NCI-H69 (cell line): ENCODE results near the gene MSI2.

ENCODE experiments used
- DNase-seq: peaks from one replicate; lab custom pipeline; 2025; lab: John Stamatoyannopoulos, UW

Gene MSI2

DNA sequence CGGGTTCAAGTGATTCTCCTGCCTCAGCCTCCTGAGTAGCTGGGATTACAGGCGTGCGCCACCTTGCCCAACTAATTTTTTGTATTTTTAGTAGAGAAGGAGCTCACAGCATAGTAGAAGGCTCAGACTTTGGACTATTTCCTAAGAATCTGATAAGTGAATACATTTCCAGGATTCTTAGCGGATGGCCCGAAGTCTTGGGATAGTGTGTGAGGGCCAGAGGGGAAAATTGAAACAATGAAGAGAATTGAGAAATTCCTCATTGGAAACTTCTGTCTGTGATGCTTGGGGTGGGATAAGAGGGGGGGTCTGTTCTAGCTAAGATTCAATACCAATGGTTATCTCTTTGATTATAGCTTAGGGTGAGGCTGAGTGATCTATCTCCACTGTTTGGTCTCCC is 183.3 kb downstream of the MSI2 start:
- no peak for DNase-seq

GRCh38 chr17:57440522-57441269 is 184.4 kb downstream of the MSI2 start:
- DNase-seq = peak; percentile 94

GRCh38 chr17:57441270-57441600 is 184.9 kb downstream of the MSI2 start:
- DNase-seq = no peak

DNA sequence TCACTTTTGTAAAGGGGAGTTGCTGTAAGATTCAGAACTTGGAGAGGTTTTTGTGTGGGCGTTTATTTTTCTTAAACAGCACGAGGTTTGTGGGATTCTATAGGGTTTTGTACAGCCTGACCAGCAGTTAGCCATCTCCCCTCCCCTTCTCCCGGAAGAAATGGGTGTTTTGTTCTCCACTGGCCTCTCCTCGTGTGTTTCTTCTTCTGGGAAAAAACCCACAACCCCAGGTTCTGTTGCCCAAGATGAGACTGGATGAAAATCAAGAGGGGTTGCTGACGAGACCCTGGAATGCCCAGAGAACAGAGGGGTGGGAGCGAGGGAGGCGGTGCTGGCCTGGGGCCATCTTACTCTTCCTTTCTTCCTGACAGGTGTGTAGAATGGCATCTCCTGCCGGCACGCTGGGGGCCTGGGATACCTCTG is 186.1 kb downstream of the MSI2 start:
- peak; percentile 86 for DNase-seq

GRCh38 chr17:57442914-57443571 is 186.7 kb downstream of the MSI2 start:
- DNase-seq = peak; percentile 86

- DNase-seq = no peak
Observed at GRCh38 chr17:57443781-57444180, 187.5 kb downstream of the MSI2 start.

- peak; percentile 29 for DNase-seq
Observed at GRCh38 chr17:57444682-57445450, 188.5 kb downstream of the MSI2 start.

GRCh38 chr17:57445772-57446472 is 189.6 kb downstream of the MSI2 start:
- no peak for DNase-seq

- no peak for DNase-seq
Observed at GRCh38 chr17:57447357-57447989, 191.2 kb downstream of the MSI2 start.

- peak; percentile 52 for DNase-seq
Observed at GRCh38 chr17:57447990-57448758, 191.9 kb downstream of the MSI2 start.

GRCh38 chr17:57448759-57449283 is 192.5 kb downstream of the MSI2 start:
- DNase-seq = no peak

GRCh38 chr17:57451191-57451590 is 194.9 kb downstream of the MSI2 start:
- no peak for DNase-seq

DNA sequence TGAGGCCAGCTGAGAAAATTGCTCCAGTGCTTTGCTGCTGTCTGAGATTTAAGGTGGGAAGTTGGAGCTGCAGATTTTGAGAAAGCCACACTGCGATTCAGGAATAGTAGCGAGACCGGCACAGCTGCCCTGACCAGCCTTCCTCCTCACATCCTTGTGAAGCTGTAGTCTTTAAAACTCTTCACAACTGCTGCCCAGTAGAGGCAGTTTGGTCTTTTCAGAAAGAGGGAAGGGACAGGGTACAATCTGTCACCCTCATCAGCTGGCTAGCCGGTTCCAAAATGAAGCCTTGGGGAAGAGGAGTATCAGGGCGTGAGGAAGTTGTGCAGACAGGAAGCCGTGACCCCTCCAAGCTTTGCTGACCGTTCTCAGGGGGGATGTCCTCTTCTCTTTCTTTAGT is 195.3 kb downstream of the MSI2 start:
- DNase-seq = no peak

- peak; percentile 26 for DNase-seq
Observed at GRCh38 chr17:57453841-57454425, 197.6 kb downstream of the MSI2 start.

- no peak for DNase-seq
Observed at GRCh38 chr17:57454729-57455062, 198.4 kb downstream of the MSI2 start.

DNA sequence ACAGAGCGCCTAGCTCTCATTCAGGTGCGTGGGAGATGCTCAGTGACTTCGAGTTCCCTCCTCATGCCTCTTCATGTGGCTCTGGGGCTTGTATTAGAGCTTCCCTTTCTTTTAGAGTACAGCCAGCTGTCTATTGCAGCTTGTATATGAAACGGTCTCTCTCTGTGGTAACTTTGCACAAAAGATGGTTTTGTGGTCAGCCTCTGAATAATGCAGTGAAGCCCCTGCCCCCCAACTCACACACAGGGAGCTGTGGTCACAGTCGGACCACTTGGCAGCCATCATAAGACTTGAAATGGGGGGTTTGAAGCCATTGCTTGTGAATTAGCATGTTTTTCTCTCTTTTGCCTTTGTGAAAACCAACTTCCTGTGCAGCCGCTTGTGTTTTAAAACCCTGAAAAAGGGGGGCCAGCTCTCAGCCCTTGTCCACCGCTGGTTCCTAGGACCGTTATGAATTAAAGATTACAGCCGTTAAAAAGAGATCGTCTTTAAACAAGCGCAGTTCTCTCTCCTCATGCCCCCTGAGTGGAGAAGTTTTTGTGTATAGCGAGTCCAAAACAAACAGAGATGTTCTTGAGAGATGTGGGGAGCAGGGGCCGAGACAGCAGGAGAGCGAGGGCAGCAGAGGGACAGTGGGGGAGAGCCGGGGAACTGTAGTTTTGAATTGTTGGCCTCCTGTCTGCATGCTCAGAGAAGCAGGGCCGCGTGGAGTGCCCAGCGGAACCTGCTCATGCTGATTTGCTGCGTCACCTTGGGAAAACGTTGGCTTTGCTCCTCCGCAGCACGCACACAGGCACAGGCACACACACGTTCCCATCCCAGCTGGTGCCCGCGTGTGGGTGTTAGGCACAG is 199.0 kb downstream of the MSI2 start:
- DNase-seq = no peak

DNA sequence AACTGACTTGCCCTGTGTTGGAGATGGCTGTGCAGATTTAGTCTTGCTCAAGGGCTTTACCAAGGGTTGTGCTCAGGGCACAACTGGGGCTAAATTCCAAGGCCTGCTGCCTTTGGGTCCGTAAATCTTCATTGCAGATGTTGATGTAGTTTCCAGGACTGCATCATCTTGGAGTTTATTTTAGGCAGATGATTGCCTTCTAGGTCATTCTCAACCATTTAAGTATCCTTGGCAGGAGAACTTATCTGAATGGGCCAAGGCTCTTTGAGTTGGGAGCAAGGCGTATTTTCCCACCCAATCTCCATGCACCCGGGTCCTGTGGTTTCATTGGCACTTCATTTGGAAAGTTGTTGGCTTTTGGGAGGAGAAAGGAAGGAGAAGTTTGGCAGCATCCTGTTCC is 200.3 kb downstream of the MSI2 start:
- no peak for DNase-seq

DNA sequence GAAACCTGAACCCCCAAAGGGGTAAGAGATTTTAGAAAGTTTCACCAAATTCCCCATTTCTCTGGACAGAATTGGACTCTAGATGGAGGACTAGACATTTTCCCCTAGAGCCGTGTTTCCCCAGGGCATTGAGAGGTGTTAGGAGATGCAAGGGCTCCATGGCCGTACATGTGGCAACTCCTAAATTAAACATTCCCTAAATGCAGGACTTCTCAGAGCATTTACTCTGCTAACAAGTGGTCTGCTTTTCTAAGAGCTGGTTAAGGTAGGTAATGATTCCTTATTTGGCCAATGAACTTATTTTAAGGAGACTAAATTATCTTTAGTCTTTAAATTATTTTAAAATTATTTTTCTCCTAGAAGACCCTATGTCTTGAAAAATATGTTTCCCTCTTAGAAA is 200.9 kb downstream of the MSI2 start:
- DNase-seq = no peak

GRCh38 chr17:57458718-57459285 is 202.5 kb downstream of the MSI2 start:
- DNase-seq = peak; percentile 74
